Gastrocnemius medialis (tissue), 4 donors: ENCODE data around the gene FXN. TPM values are rescaled to one million over a fixed set of nuclear protein-coding genes. Genes with fewer than 3 reads are reported as not detected.

Experiments
- ATAC-seq, 2 donors: fragments of 150-250 bp; one replicate each; pipeline ENCODE4 v1.9.1; 2016
- DNase-seq, 2 donors: peaks; one replicate each; pipeline ENCODE4 v3.0.0-alpha.2; 2019
- H3K27ac ChIP-seq, 4 donors: fragments of 200-600 bp; sonication (generic); 1 replicate in 1 of 4; 2 replicates in 3 of 4; pipeline ENCODE4 v1.5.1; 2016 to 2018; ENCODE audit warnings: mild to moderate bottlenecking in 2 of 4, moderate library complexity in 1 of 4
- H3K27me3 ChIP-seq, 3 donors: fragments of 200-600 bp; sonication (generic) in 2 of 3; 1 replicate in 1 of 3; 2 replicates in 2 of 3; pipeline versions ENCODE4 v1.5.1 to v1.6.0; 2016 to 2019; ENCODE audit warnings: mild to moderate bottlenecking in 1 of 3, moderate library complexity in 1 of 3
- H3K36me3 ChIP-seq, 2 donors: fragments of 200-600 bp; sonication (generic) in 1 of 2; one replicate each; pipeline ENCODE4 v1.5.1; 2017 to 2018
- H3K4me1 ChIP-seq, 2 donors: fragments of 200-600 bp; sonication (generic) in 1 of 2; one replicate each; pipeline ENCODE4 v1.5.1; 2016 to 2017; ENCODE audit warnings: mild to moderate bottlenecking in 2 of 2
- H3K4me3 ChIP-seq, 4 donors: fragments of 200-600 bp; sonication (generic) in 3 of 4; 1 replicate in 1 of 4; 2 replicates in 3 of 4; pipeline ENCODE4 v1.5.1; 2016 to 2019; ENCODE audit warnings: mild to moderate bottlenecking in 2 of 4
- H3K9me3 ChIP-seq, 3 donors: fragments of 200-600 bp; sonication (generic) in 2 of 3; 1 replicate in 1 of 3; 2 replicates in 2 of 3; pipeline ENCODE4 v1.5.1; 2016 to 2019
- CTCF ChIP-seq, 5 experiments: fragments of 450-650 bp in 3 of 5; fragments of 200-600 bp in 2 of 5; sonication (generic) in 2 of 5; IDR thresholded peaks in 4 of 5; conservative IDR thresholded peaks in 1 of 5; 1 replicate in 4 of 5; 2 replicates in 1 of 5; pipeline ENCODE4 v1.5.1; 2016 to 2019; ENCODE audit warnings: antibody characterized with exemption in 5 of 5, mild to moderate bottlenecking in 3 of 5, moderate library complexity in 3 of 5
- POLR2A ChIP-seq, 2 donors: fragments of 450-650 bp; IDR thresholded peaks; one replicate each; pipeline ENCODE4 v1.6.1; 2017; ENCODE audit warnings: antibody characterized with exemption in 2 of 2, mild to moderate bottlenecking in 2 of 2, moderate library complexity in 2 of 2
- in situ Hi-C, 4 donors: fragments of 200-750 bp; cut with MboI; loops; one replicate each; pipeline versions ENCODE4 v1.15.0 to v1.8.0; 2017; ENCODE audit warnings: low sequenced_read_pairs in 4 of 4
- intact Hi-C: fragments of 100-400 bp; cut with DNase I; formaldehyde crosslinking; loops from one replicate; pipeline ENCODE4 v1.15.1; 2023; ENCODE audit warnings: low total_unique reads
- total RNA-seq, 4 donors: library from RNA; depleted of rRNA; stranded (reverse); fragments of >200 nt; gene quantifications; one replicate each; pipeline versions ENCODE4 v1.1.0 to v1.2.3, GENCODE V29; 2016

Gene FXN
- total RNA-seq, 4 donors from 2014 or later, result 5.5 to 23.4 (median 14.0) TPM

- in situ Hi-C loops, result no loop called here
These were observed 42.5 kb downstream of the FXN start for GRCh38 chr9:69078069-69078468.

GRCh38 chr9:69078581-69078980 lies 43.0 kb downstream of the FXN start:
- intact Hi-C loops, result no loop called here
- Histone ChIP-seq H3K27ac (no peak overlapping the region), H3K4me3 (no peak overlapping the region), H3K27me3 (no peaks in the 10 kb centered on the region), H3K36me3 (no peaks in the 10 kb centered on the region), H3K9me3 (no peaks in the 10 kb centered on the region), H3K4me1 (no peaks in the 10 kb centered on the region)
- peak; percentile 6 to 19 for DNase-seq
- TF ChIP-seq POLR2A (IDR thresholded peaks at IDR 0.05) (no peak), CTCF (IDR thresholded peaks at IDR 0.05 in 4 of 5, conservative IDR thresholded peaks at IDR 0.05 in 1 of 5) (no peak)
- in situ Hi-C loops, result no loop called here
- ATAC-seq, result peak; percentile 18 to 54

More at GRCh38 chr9:69078069-69078468, 42.5 kb downstream of the FXN start:
- H3K27ac ChIP-seq, result no peak overlapping the region
- H3K27me3 ChIP-seq, result no peaks in the 10 kb centered on the region
- TF ChIP-seq POLR2A (IDR thresholded peaks at IDR 0.05), result no peak
- TF ChIP-seq CTCF (IDR thresholded peaks at IDR 0.05 in 4 of 5, conservative IDR thresholded peaks at IDR 0.05 in 1 of 5), result no peak
- no peak overlapping the region for H3K4me3 ChIP-seq
- DNase-seq (no peak), ATAC-seq (no peak)
- H3K9me3 ChIP-seq, result no peaks in the 10 kb centered on the region
- intact Hi-C loops, result no loop called here
- no peaks in the 10 kb centered on the region for H3K4me1 ChIP-seq
- H3K36me3 ChIP-seq, result no peaks in the 10 kb centered on the region

- Histone ChIP-seq H3K27me3 (no peaks in the 10 kb centered on the region), H3K27ac (no peak overlapping the region), H3K36me3 (no peaks in the 10 kb centered on the region), H3K9me3 (no peaks in the 10 kb centered on the region), H3K4me3 (no peak overlapping the region), H3K4me1 (no peaks in the 10 kb centered on the region)
- TF ChIP-seq POLR2A (IDR thresholded peaks at IDR 0.05), result no peak
- TF ChIP-seq CTCF (IDR thresholded peaks at IDR 0.05 in 4 of 5, conservative IDR thresholded peaks at IDR 0.05 in 1 of 5), result no peak
- ATAC-seq, result no peak
- DNase-seq, result no peak
- intact Hi-C loops (no loop called here), in situ Hi-C loops (no loop called here)
These were observed 43.6 kb downstream of the FXN start for GRCh38 chr9:69079186-69079585.

GRCh38 chr9:69081261-69081660 lies 45.7 kb downstream of the FXN start:
- TF ChIP-seq CTCF (IDR thresholded peaks at IDR 0.05 in 4 of 5, conservative IDR thresholded peaks at IDR 0.05 in 1 of 5) (no peak), POLR2A (IDR thresholded peaks at IDR 0.05) (no peak)
- no peak for ATAC-seq

GRCh38 chr9:69083321-69083720 lies 47.8 kb downstream of the FXN start:
- Histone ChIP-seq H3K4me1 (peaks cover 5 to 7% of the 10 kb centered on the region in 2 donors), H3K4me3 (no peak overlapping the region), H3K27me3 (no peaks in the 10 kb centered on the region), H3K36me3 (no peaks in the 10 kb centered on the region), H3K27ac (no peak overlapping the region), H3K9me3 (no peaks in the 10 kb centered on the region)
- intact Hi-C loops, result no loop called here
- DNase-seq (no peak), ATAC-seq (no peak)
- TF ChIP-seq POLR2A (IDR thresholded peaks at IDR 0.05) (no peak), CTCF (IDR thresholded peaks at IDR 0.05 in 4 of 5, conservative IDR thresholded peaks at IDR 0.05 in 1 of 5) (no peak)
- in situ Hi-C loops, result no loop called here

More at GRCh38 chr9:69081261-69081660, 45.7 kb downstream of the FXN start:
- H3K27me3 ChIP-seq, result no peaks in the 10 kb centered on the region
- no peaks in the 10 kb centered on the region for H3K9me3 ChIP-seq
- H3K4me1 ChIP-seq, result peaks cover 0 to under 1% of the 10 kb centered on the region in 2 donors
- in situ Hi-C loops (no loop called here), intact Hi-C loops (no loop called here)
- no peaks in the 10 kb centered on the region for H3K36me3 ChIP-seq
- DNase-seq, result no peak
- no peak overlapping the region for H3K27ac ChIP-seq
- no peak overlapping the region for H3K4me3 ChIP-seq
